Sciatic nerve (tissue), 2 donors: Measurements from ENCODE around the gene SRP68. TPM values are rescaled to one million over a fixed set of nuclear protein-coding genes. Genes with fewer than 3 reads are reported as not detected.

ENCODE experiments used
- ATAC-seq: fragments of 200-7000 bp; cut with Tn5 transposase; one replicate; pipeline ENCODE4 v1.9.1; 2020; ENCODE audit warnings: mild to moderate bottlenecking, moderate library complexity
- DNase-seq: peaks from one replicate; pipeline ENCODE4 v3.0.0-alpha.2; 2020; ENCODE audit warnings: low spot score
- intact Hi-C: fragments of 100-400 bp; cut with DNase I; formaldehyde crosslinking; loops from one replicate; pipeline ENCODE4 v1.14.2; 2022
- total RNA-seq: library from RNA; stranded (reverse); fragmentation: NEBNext Ultra II Directional; extraction: Animal tissue kit (Norgen Biotek cat#: 25700); gene quantifications from one replicate; pipeline ENCODE4 v1.2.1, GENCODE V29; 2021
- donor health status: DM: no; HTN: no; CAD: no.
- donor health status: DM: no; HTN: no; CAD: no.

The SRP68 gene
- total RNA-seq, result 65.1 TPM

- intact Hi-C loops, result no loop called here
- DNase-seq, result peak; percentile 93
- peak; percentile 99 for ATAC-seq
These were observed at the start of gene SRP68 for GRCh38 chr17:76072148-76072858. SRP68 (minus strand) TSS chr17:76072517; CDS start chr17:76072491, 26 bp downstream.

GRCh38 chr17:76121932-76122430 lies 49.7 kb upstream of the SRP68 start:
- peak; percentile 56 for ATAC-seq

GRCh38 chr17:76120658-76121008 lies 48.3 kb upstream of the SRP68 start:
- no peak for ATAC-seq
- no peak for DNase-seq
- intact Hi-C loops, result loop anchor here (5.0 kb wide), 1 partner anchor 62 kb away; no protein-coding TSS in a partner anchor

More at GRCh38 chr17:76121932-76122430, 49.7 kb upstream of the SRP68 start:
- DNase-seq, result no peak
- intact Hi-C loops, result loop anchor here (2.0 to 5.0 kb wide), 2 partner anchors 60 to 157 kb away; no protein-coding TSS in a partner anchor

- no peak for DNase-seq
- ATAC-seq, result no peak
- intact Hi-C loops, result loop anchor here (5.0 kb wide), 1 partner anchor 63 kb away; no protein-coding TSS in a partner anchor
These were observed 47.4 kb upstream of the SRP68 start for GRCh38 chr17:76119409-76120371.

- DNase-seq (no peak), ATAC-seq (no peak)
- intact Hi-C loops, result no loop called here
These were observed 42.9 kb upstream of the SRP68 start for GRCh38 chr17:76115138-76115754.

- no peak for DNase-seq
- intact Hi-C loops, result no loop called here
- ATAC-seq, result no peak
These were observed 39.6 kb upstream of the SRP68 start for GRCh38 chr17:76111956-76112355.

- intact Hi-C loops, result no loop called here
- no peak for ATAC-seq
- DNase-seq, result no peak
These were observed 35.2 kb upstream of the SRP68 start for GRCh38 chr17:76107509-76107908.

GRCh38 chr17:76106703-76107102 lies 34.4 kb upstream of the SRP68 start:
- intact Hi-C loops, result no loop called here
- no peak for DNase-seq
- ATAC-seq, result no peak

- intact Hi-C loops, result no loop called here
- no peak for ATAC-seq
- DNase-seq, result no peak
These were observed 32.5 kb upstream of the SRP68 start for GRCh38 chr17:76104896-76105231.

- DNase-seq (no peak), ATAC-seq (peak; percentile 4)
- intact Hi-C loops, result no loop called here
These were observed 32.0 kb upstream of the SRP68 start for GRCh38 chr17:76104140-76104895.

- peak; percentile 96 for DNase-seq
- intact Hi-C loops, result no loop called here
- ATAC-seq, result peak; percentile 99
These were observed 31.2 kb upstream of the SRP68 start, which contains the start of gene EXOC7 for GRCh38 chr17:76103274-76104139. EXOC7 (minus strand) TSS chr17:76103787; CDS start chr17:76103692, 95 bp downstream.

GRCh38 chr17:76102944-76103273 lies 30.6 kb upstream of the SRP68 start:
- ATAC-seq (no peak), DNase-seq (no peak)
- intact Hi-C loops, result no loop called here

- DNase-seq (no peak), ATAC-seq (no peak)
- intact Hi-C loops, result no loop called here
These were observed 25.5 kb upstream of the SRP68 start for GRCh38 chr17:76097716-76098295.

- ATAC-seq, result no peak
- intact Hi-C loops, result no loop called here
These were observed 23.6 kb upstream of the SRP68 start for GRCh38 chr17:76095943-76096342.

GRCh38 chr17:76094046-76094445 lies 21.7 kb upstream of the SRP68 start:
- no peak for ATAC-seq
- intact Hi-C loops, result no loop called here

More at GRCh38 chr17:76095943-76096342, 23.6 kb upstream of the SRP68 start:
- no peak for DNase-seq

GRCh38 chr17:76092526-76093413 lies 20.5 kb upstream of the SRP68 start:
- DNase-seq (no peak), ATAC-seq (no peak)
- intact Hi-C loops, result no loop called here

More at GRCh38 chr17:76094046-76094445, 21.7 kb upstream of the SRP68 start:
- no peak for DNase-seq
